Small intestine (tissue), 7 donors: Measurements from ENCODE around the gene MBD3L1. TPM values are rescaled to one million over a fixed set of nuclear protein-coding genes. Genes with fewer than 3 reads are reported as not detected.

Experiments
- DNase-seq, 2 donors: peaks; one replicate each; pipeline versions ENCODE4 v3.0.0 to v3.0.0-alpha.2; 2013
- FAIRE-seq: peaks from 2 replicates; lab custom pipeline; 2012; peaks lifted over from hg19 to GRCh38; lab: Jason Lieb, UNC
- H3K27ac ChIP-seq, 3 donors: one replicate each; pipeline ENCODE4 v1.5.1; 2013; ENCODE audit warnings: low read length in 2 of 3, mild to moderate bottlenecking in 2 of 3, control low read depth in 1 of 3, inconsistent platforms in 1 of 3, low read depth in 1 of 3, moderate library complexity in 1 of 3
- H3K27me3 ChIP-seq, 3 donors: one replicate each; pipeline ENCODE4 v1.6.1; 2013; ENCODE audit warnings: low read length in 3 of 3, inconsistent platforms in 1 of 3; ENCODE audit not compliant: control insufficient read depth in 3 of 3, insufficient read depth in 3 of 3
- H3K36me3 ChIP-seq, 3 donors: one replicate each; pipeline ENCODE4 v1.6.1; 2013; ENCODE audit warnings: low read length in 3 of 3, inconsistent platforms in 1 of 3, low read depth in 1 of 3, mild to moderate bottlenecking in 1 of 3, moderate library complexity in 1 of 3; ENCODE audit not compliant: control insufficient read depth in 3 of 3, insufficient read depth in 2 of 3
- H3K4me1 ChIP-seq, 3 donors: one replicate each; pipeline ENCODE4 v1.6.1; 2013; ENCODE audit warnings: low read length in 2 of 3, inconsistent platforms in 1 of 3, low read depth in 1 of 3, mild to moderate bottlenecking in 1 of 3, moderate library complexity in 1 of 3; ENCODE audit not compliant: control insufficient read depth in 3 of 3, insufficient read depth in 2 of 3
- H3K4me3 ChIP-seq, 3 donors: one replicate each; pipeline ENCODE4 v1.5.1; 2013; ENCODE audit warnings: low read length in 3 of 3, control low read depth in 1 of 3, inconsistent platforms in 1 of 3, low read depth in 1 of 3, mild to moderate bottlenecking in 1 of 3, moderate library complexity in 1 of 3
- H3K9me3 ChIP-seq, 2 donors: one replicate each; pipeline ENCODE4 v1.6.1; 2013; ENCODE audit warnings: low read depth in 1 of 2, low read length in 1 of 2; ENCODE audit not compliant: control insufficient read depth in 2 of 2, insufficient read depth in 1 of 2
- WGBS, 3 donors: extraction: QIAGEN DNeasy Blood & Tissue Kit; methylation state at CpG; one replicate each; pipeline ENCODE4 v1.1.7; 2013; 5-methylcytosine and 5-hydroxymethylcytosine counted together
- polyA plus RNA-seq, 4 donors: library from polyadenylated mRNA; stranded (reverse) in 3 of 4; unstranded in 1 of 4; fragments of 200-250 nt in 3 of 4; fragments of 120-200 nt in 1 of 4; gene quantifications; one replicate each; pipeline versions ENCODE4 v1.2.1 to v1.2.3, GENCODE V29; 2013
- donor health status: healthy with polysubstance abuse.
- donor health status: control.
- donor health status: control.
- donor health status: Bipolar disorder and iron deficiency.
- donor health status: healthy.

The MBD3L1 gene
- polyA plus RNA-seq, 4 donors, result not detected

GRCh38 chr19:8849232-8849631 is 17.1 kb downstream of the MBD3L1 start:
- H3K4me1 ChIP-seq, result no peaks in the 10 kb centered on the region
- peaks cover 0 to 2% of the 10 kb centered on the region in 2 donors for H3K9me3 ChIP-seq
- no peak overlapping the region for H3K4me3 ChIP-seq
- no peak overlapping the region for H3K27ac ChIP-seq
- DNase-seq (no peak), FAIRE-seq (no peak)
- 89 to 92% (median 91%) methylated on average over 2 of the region's 2 CpGs for WGBS, 3 donors
- H3K36me3 ChIP-seq, result no peaks in the 10 kb centered on the region
- no peaks in the 10 kb centered on the region for H3K27me3 ChIP-seq

DNA sequence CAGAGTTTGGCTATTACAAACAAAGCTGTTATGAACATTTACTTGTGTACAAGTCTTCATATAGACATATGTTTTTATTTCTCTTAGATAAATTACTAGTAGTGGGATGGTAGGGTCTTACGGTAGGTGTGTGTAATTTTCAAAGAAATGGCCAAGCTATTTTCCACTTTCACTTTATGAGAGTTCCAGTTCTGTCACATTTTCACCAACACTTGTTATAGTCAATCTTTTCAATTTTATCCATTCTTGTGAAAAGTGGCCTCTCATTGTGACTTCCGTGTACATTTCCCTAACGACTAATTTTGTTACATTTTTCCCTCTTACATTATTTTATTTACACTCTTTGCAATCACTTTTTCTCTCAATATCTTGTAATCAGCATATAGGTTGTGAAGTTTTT is 18.3 kb downstream of the MBD3L1 start:
- Histone ChIP-seq H3K4me3 (no peak overlapping the region), H3K4me1 (no peaks in the 10 kb centered on the region), H3K27ac (no peak overlapping the region), H3K27me3 (no peaks in the 10 kb centered on the region), H3K36me3 (no peaks in the 10 kb centered on the region), H3K9me3 (peaks cover 0 to 2% of the 10 kb centered on the region in 2 donors)
- DNase-seq, result no peak
- WGBS, 3 donors, result 92 to 95% (median 93%) methylated on average over 3 of the region's 3 CpGs
- no peak for FAIRE-seq

GRCh38 chr19:8858260-8858659 is 26.1 kb downstream of the MBD3L1 start:
- Histone ChIP-seq H3K27ac (no peak overlapping the region), H3K4me1 (no peaks in the 10 kb centered on the region), H3K36me3 (no peaks in the 10 kb centered on the region), H3K4me3 (no peak overlapping the region), H3K27me3 (peaks cover 0 to 1% (median 0%) of the 10 kb centered on the region in 3 donors), H3K9me3 (no peaks in the 10 kb centered on the region)
- DNase-seq (no peak), FAIRE-seq (no peak)
- WGBS, 3 donors, result 77 to 89% (median 82%) methylated on average over 3 of the region's 3 CpGs

- Histone ChIP-seq H3K4me3 (no peak overlapping the region), H3K27ac (no peak overlapping the region), H3K4me1 (no peaks in the 10 kb centered on the region), H3K27me3 (no peaks in the 10 kb centered on the region), H3K36me3 (no peaks in the 10 kb centered on the region), H3K9me3 (no peaks in the 10 kb centered on the region)
- no peak for DNase-seq
- no peak for FAIRE-seq
These were observed 34.2 kb downstream of the MBD3L1 start for GRCh38 chr19:8866344-8866743.

GRCh38 chr19:8877854-8878705 is 45.9 kb downstream of the MBD3L1 start:
- Histone ChIP-seq H3K9me3 (no peaks in the 10 kb centered on the region), H3K27ac (no peak overlapping the region), H3K4me3 (no peak overlapping the region), H3K27me3 (no peaks in the 10 kb centered on the region), H3K36me3 (no peaks in the 10 kb centered on the region), H3K4me1 (no peaks in the 10 kb centered on the region)
- no peak for FAIRE-seq
- no peak for DNase-seq
- WGBS, 3 donors, result 27 to 36% (median 32%) methylated on average over 6 of the region's 6 CpGs

DNA sequence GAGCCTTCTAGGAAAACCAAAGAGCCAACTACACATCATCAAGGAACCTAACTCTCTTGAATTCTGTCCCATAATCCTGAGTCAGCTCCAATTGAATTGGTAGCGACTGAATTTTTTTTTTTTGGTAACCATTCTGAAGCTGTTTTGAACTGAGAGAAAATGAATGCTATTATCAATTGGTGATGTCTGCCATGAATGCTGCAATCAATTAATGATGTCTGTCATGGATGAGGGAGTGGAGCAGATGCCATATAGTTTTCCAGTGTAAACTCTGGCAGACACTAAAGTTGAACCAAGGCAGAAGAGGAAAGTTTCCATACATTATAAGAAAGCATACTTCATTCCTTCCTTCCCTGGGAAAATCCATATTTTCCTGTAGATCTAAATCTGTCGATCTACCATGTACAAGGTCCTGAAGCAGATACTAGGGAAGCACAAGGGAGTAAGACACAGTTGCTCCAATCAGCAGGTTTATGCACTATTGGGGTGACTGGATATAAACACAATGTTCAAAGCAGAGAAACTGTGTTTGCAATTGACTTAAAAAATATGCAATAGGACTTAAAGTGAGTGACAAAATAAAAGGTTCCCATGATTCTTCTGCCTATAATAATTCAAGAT is 48.8 kb downstream of the MBD3L1 start:
- no peaks in the 10 kb centered on the region for H3K4me1 ChIP-seq
- no peak overlapping the region for H3K4me3 ChIP-seq
- no peak for FAIRE-seq
- no peaks in the 10 kb centered on the region for H3K27me3 ChIP-seq
- no peaks in the 10 kb centered on the region for H3K9me3 ChIP-seq
- H3K27ac ChIP-seq, result no peak overlapping the region
- WGBS, 3 donors, result 68 to 78% (median 76%) methylated on average over 2 of the region's 2 CpGs
- no peaks in the 10 kb centered on the region for H3K36me3 ChIP-seq
- DNase-seq, result no peak

DNA sequence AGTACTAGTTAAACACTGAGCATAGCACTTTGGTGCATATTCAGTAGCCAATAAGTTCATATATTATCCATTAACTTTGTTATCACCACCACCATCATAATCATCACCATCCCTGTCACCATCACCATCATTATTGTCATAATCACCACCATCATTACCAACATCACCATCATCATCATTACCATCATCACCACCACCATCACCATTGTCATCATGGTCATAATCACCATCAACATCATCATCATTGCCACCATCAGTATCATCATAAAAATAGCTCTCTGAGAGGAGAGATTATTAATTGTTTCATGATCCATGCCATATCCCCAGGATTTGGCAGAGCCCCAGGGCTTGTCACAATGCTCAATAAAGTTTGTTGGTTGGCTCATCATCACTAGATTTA is 49.3 kb downstream of the MBD3L1 start:
- no peaks in the 10 kb centered on the region for H3K27me3 ChIP-seq

DNA sequence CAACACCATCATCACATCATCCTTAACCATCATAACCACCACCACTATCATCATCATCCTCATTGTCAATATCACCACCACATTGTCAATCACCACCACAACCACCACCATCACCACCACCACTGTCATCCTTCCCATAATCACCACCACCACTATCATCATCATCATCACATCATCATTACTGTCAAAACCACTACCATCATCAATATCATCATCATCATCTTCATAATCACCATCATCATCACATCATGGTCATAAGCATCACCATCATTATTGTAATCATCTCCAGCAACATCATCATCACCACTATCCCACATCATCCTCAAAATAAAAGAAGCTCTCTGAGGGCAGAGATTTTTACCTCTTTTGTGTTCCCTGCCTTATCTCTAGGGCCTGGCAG is 52.2 kb downstream of the MBD3L1 start:
- Histone ChIP-seq H3K9me3 (peaks cover 0 to 6% of the 10 kb centered on the region in 2 donors), H3K4me3 (no peak overlapping the region), H3K27ac (no peak overlapping the region), H3K36me3 (no peaks in the 10 kb centered on the region), H3K4me1 (no peaks in the 10 kb centered on the region), H3K27me3 (no peaks in the 10 kb centered on the region)
- FAIRE-seq, result no peak
- no peak for DNase-seq

More for the DNA sequence above, 49.3 kb downstream of the MBD3L1 start:
- H3K36me3 ChIP-seq, result no peaks in the 10 kb centered on the region
- peaks cover 0 to under 1% of the 10 kb centered on the region in 2 donors for H3K9me3 ChIP-seq
- H3K4me1 ChIP-seq, result no peaks in the 10 kb centered on the region
- H3K4me3 ChIP-seq, result no peak overlapping the region
- DNase-seq (no peak), FAIRE-seq (no peak)
- no peak overlapping the region for H3K27ac ChIP-seq
